RCC 7860 (cell line): ENCODE measurements around the gene TNFAIP8.

Source experiments
- DNase-seq: peaks from one replicate; pipeline ENCODE4 v3.0.0-alpha.2; 2015; ENCODE audit warnings: low spot score
- FAIRE-seq: peaks from 2 replicates; lab custom pipeline; 2012; peaks lifted over from hg19 to GRCh38; lab: Jason Lieb, UNC

TNFAIP8 gene

DNA sequence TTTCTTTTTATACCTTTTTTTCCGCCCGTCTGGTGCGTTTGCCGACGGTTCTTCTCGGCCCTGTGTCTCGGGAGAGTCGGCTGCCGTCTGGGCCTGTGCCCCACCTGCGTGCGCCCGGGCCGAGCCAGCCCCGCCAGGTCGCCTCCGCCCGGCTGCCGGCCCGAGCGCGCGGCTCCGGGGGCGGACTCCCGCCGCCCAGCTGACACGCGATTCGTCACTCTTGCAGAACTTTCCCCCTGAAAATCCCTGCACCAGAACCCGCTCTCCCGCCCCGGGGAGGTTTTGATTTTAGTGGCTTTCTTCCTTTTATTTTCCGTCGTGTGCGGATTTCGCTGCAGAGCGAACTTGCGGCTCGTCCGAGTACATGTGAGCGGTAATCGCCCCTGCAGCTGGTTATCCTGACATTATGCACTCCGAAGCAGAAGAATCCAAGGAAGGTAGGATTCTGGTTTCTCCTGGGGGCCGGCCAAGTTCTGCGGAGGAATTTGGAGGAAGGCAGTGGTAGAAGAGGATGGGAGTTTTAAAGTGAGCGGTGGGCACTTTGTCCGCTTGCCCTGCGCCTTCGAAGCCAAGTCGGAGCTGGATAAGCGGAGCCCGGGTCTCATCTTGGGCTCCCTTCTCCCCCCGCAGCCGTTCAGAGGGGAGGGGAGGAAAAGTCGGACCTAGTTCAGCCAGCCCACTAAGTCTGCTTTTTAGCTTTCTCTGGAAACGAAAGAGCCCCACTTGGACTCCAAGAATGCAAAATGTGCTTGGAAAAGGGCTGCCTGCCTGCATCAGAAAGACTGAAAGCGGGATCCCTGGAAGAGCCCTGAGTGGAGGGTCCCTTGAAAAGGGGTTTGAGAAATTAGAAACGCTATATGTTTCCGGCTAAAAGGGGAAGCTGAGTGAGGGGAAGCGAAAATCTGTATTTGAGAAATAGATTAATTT is at the start of gene TNFAIP8:
TSS of gene TNFAIP8 (plus strand) at position 335 of the 927 bp plus-strand sequence. CDS start at position 407, 72 bp downstream.
- FAIRE-seq: no peak
- no peak for DNase-seq

- no peak for FAIRE-seq
These were observed 48.6 kb upstream of the TNFAIP8 start for GRCh38 chr5:119307170-119307569.

GRCh38 chr5:119309326-119309725 is 46.5 kb upstream of the TNFAIP8 start:
- DNase-seq: no peak
- FAIRE-seq: no peak

More at GRCh38 chr5:119307170-119307569, 48.6 kb upstream of the TNFAIP8 start:
- no peak for DNase-seq

- no peak for FAIRE-seq
- DNase-seq: no peak
These were observed 44.1 kb upstream of the TNFAIP8 start for GRCh38 chr5:119311688-119312087.

DNA sequence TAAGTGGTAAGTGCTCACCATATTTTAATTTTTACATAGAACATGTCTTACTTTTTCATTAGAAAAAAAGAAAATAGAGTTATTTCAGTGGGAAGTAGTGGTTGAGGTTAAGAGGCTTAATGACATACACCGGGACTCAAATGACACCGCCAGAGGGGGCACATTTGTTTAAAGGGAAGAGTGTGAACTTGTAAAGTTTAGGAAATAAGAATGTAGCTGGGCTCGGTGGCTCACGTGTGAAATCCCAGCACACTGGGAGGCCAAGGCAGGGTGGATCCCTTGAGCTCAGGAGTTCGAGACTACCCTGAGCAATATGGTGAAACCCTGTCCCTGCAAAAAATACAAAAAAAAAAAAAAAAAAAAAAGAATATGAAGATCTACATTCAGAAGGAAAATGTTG is 43.4 kb upstream of the TNFAIP8 start:
- no peak for DNase-seq
- FAIRE-seq: no peak

- FAIRE-seq: no peak
- DNase-seq: no peak
These were observed 42.6 kb upstream of the TNFAIP8 start for GRCh38 chr5:119313197-119313596.

GRCh38 chr5:119313658-119314605 is 41.9 kb upstream of the TNFAIP8 start:
- DNase-seq (no peak), FAIRE-seq (no peak)

DNA sequence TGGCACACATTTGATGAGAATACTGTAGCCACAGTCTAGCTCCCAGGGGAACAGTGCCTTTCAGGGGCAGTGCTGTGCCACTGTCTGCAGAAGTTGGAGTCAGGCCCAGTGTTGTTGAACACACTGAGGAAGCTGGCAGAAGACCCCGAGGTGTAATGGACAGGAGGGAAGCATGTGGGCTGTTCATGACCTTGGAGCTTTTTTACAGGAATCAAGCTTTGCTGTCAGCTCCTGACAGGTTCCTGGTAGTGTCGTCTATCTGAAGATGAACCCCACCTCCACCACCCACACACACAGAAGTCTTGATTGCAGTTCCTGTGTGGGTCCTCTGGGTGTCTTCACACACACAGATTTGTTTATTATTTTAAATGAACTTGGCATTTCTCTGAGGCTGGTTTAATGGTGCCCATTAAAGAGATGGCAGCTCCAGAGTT is 40.3 kb upstream of the TNFAIP8 start:
- FAIRE-seq: no peak

GRCh38 chr5:119316086-119316485 is 39.7 kb upstream of the TNFAIP8 start:
- FAIRE-seq (no peak), DNase-seq (no peak)

More for the DNA sequence above, 40.3 kb upstream of the TNFAIP8 start:
- no peak for DNase-seq

- no peak for FAIRE-seq
These were observed 38.9 kb upstream of the TNFAIP8 start for GRCh38 chr5:119316906-119317305.

GRCh38 chr5:119318256-119318894 is 37.4 kb upstream of the TNFAIP8 start:
- peak; percentile 43 for DNase-seq
- FAIRE-seq: no peak

More at GRCh38 chr5:119316906-119317305, 38.9 kb upstream of the TNFAIP8 start:
- no peak for DNase-seq

GRCh38 chr5:119319401-119319800 is 36.4 kb upstream of the TNFAIP8 start:
- FAIRE-seq (no peak), DNase-seq (no peak)

GRCh38 chr5:119319890-119320289 is 35.9 kb upstream of the TNFAIP8 start:
- DNase-seq: no peak
- no peak for FAIRE-seq

- DNase-seq (no peak), FAIRE-seq (no peak)
These were observed 34.1 kb upstream of the TNFAIP8 start for GRCh38 chr5:119321569-119322311.

DNA sequence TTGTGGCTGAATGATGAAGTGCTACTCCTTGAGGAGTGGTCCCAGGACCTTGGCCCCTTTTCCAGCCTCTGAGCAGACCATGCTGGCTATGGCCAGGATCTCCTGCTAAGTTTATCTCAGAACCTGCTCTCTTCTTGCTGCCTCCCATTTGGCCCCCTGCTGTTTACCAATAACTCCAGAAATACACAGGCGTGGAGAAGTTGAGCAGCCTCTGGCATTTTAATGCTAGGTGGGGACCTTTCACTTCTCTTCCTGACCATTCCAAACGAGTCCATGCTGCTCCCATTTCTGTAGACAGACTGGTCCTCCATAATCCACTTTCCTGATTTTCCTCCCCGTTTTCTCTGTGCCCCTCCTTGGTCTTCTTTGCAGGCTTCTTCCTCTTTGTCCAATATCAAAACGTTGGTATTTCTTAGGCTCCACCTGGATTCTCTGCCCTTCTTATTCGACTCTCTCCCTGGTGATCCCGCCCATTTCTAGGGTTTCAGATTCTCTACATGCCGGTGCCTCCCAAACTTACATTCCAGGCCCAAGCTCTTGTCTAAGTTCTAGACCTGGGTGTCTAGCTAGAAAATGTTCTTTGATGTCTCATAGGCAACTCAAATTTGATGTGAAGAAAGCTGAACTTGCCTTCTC is 33.4 kb upstream of the TNFAIP8 start:
- DNase-seq: no peak
- no peak for FAIRE-seq

GRCh38 chr5:119322948-119323537 is 32.8 kb upstream of the TNFAIP8 start:
- DNase-seq: no peak
- no peak for FAIRE-seq

GRCh38 chr5:119323601-119324000 is 32.2 kb upstream of the TNFAIP8 start:
- FAIRE-seq (no peak), DNase-seq (no peak)

DNA sequence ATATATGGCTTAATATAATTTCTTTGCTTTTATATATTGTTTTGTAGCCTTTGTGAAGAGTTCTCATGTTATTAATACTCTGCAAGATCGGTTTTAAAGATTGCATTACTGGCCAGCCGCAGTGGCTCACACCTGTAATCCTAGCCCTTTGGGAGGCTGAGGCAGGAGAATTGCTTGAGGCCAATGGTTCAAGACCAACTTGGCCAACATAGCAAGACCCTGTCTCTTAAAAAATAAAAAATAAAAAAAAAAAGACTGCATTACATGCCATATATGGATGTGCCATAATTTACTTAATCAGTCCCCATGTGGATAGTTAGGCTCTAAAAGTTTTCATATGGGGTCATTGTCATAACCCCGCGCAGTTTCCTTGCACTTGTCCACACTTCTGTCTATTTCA is 31.0 kb upstream of the TNFAIP8 start:
- FAIRE-seq (no peak), DNase-seq (no peak)

GRCh38 chr5:119327018-119327417 is 28.8 kb upstream of the TNFAIP8 start:
- DNase-seq (no peak), FAIRE-seq (no peak)
